Astrocyte of the cerebellum (primary cell): ENCODE measurements around the gene PHF20.

Experiments
- DNase-seq: peaks from one replicate; pipeline ENCODE4 v3.0.0-alpha.2; 2011; ENCODE audit warnings: low read depth
- H3K4me3 ChIP-seq: 2 replicates; pipeline ENCODE4 v1.5.1; 2011; ENCODE audit warnings: mild to moderate bottlenecking, low read depth, low read length, moderate library complexity
- in situ Hi-C: cut with HindIII; loops from 2 replicates; pipeline ENCODE4 v1.10.0; 2017; ENCODE audit warnings: low sequenced_read_pairs
- TF ChIP-seq, protein P1 (sequence below): IDR thresholded peaks from 2 replicates; pipeline ENCODE4 v1.5.1; 2012; ENCODE audit warnings: low read length, low read depth, moderate library complexity, mild to moderate bottlenecking; ENCODE audit errors: missing control alignments

PHF20 gene

GRCh38 chr20:35734777-35735649, 36.8 kb upstream of the PHF20 start:
- in situ Hi-C loops: loop anchor here (10.0 kb wide), 1 partner anchor 260 kb away; no protein-coding TSS in a partner anchor
- TF ChIP-seq, protein P1, sequence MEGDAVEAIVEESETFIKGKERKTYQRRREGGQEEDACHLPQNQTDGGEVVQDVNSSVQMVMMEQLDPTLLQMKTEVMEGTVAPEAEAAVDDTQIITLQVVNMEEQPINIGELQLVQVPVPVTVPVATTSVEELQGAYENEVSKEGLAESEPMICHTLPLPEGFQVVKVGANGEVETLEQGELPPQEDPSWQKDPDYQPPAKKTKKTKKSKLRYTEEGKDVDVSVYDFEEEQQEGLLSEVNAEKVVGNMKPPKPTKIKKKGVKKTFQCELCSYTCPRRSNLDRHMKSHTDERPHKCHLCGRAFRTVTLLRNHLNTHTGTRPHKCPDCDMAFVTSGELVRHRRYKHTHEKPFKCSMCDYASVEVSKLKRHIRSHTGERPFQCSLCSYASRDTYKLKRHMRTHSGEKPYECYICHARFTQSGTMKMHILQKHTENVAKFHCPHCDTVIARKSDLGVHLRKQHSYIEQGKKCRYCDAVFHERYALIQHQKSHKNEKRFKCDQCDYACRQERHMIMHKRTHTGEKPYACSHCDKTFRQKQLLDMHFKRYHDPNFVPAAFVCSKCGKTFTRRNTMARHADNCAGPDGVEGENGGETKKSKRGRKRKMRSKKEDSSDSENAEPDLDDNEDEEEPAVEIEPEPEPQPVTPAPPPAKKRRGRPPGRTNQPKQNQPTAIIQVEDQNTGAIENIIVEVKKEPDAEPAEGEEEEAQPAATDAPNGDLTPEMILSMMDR: no peak
- no peak for DNase-seq
- H3K4me3 ChIP-seq: no peak overlapping the region

GRCh38 chr20:35735826-35736470, 35.9 kb upstream of the PHF20 start:
- in situ Hi-C loops: loop anchor here (10.0 kb wide), 1 partner anchor 261 kb away; no protein-coding TSS in a partner anchor
- TF ChIP-seq, protein P1: no peak
- H3K4me3 ChIP-seq: no peak overlapping the region
- DNase-seq: no peak

- in situ Hi-C loops: loop anchor here (10.0 kb wide), 1 partner anchor 263 kb away; no protein-coding TSS in a partner anchor
- TF ChIP-seq, protein P1: no peak
- DNase-seq: no peak
- H3K4me3 ChIP-seq: no peak overlapping the region
These were observed 33.9 kb upstream of the PHF20 start for GRCh38 chr20:35737865-35738333.

DNA sequence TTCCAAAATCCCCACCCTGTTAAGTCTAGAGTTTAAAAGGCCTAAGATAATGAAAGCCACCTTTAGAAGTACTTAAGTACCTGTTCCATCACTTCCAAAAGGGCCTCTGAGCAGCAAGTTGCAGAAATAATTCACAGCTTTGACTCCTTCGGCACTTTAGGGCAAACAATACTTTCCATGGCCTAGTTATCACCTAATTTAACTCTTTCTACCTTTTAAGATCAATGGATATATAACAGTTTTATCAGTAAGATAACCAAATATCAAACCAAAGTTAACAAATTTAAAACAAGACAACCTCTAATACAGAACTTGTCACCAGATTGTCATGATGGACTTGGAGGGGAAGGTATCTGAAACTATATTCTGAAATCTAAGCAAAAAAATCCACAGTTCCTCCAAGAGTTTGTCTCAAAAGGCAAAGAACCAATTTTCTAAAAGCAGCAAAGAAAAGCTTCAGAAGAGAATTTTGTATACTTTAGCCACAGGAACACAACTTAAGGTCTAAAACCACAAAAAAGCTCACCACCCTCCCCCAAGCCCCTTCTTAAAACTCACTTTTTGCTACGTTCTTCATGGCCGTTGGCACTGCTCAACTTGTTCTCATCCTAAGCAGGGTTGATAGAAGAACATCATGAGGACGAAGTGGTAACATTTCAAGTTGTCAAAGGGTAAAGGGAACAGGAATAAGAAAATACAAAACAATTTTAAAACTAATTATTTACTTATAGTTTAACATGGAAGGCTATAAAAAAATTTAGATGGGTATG, 33.2 kb upstream of the PHF20 start:
- no peak overlapping the region for H3K4me3 ChIP-seq
- TF ChIP-seq, protein P1: no peak
- in situ Hi-C loops: loop anchor here (10.0 kb wide), 1 partner anchor 264 kb away; no protein-coding TSS in a partner anchor
- DNase-seq: no peak

- no peak for DNase-seq
- TF ChIP-seq, protein P1: peak; percentile 1
- H3K4me3 ChIP-seq: peak overlapping the region; percentile 97
- in situ Hi-C loops: loop anchor here (10.0 kb wide), 1 partner anchor 265 kb away; no protein-coding TSS in a partner anchor
These were observed 32.3 kb upstream of the PHF20 start for GRCh38 chr20:35739294-35740163.
